K562 (cell line): Measurements from ENCODE around the gene ALKBH8. TPM values are rescaled to one million over a fixed set of nuclear protein-coding genes. Genes with fewer than 3 reads are reported as not detected.

Experiments
- polyA plus RNA-seq, 8 experiments: library from polyadenylated mRNA; depleted of rRNA in 4 of 8; stranded (reverse) in 5 of 8; unstranded in 3 of 8; fragments of >200 nt; fragmentation: Nextera tagmentation in 2 of 8; fragmentation: Illumina TruSeq in 1 of 8; extraction: Ambion mirVana in 2 of 8; extraction: Trizol in 1 of 8; gene quantifications; 2 replicates each; pipeline versions ENCODE4 v1.2.1 to v1.2.3, GENCODE V29; 2011 to 2014; ENCODE audit warnings: inconsistent platforms in 1 of 8, missing spikeins in 1 of 8
- total RNA-seq, 7 experiments: library from RNA; depleted of rRNA in 6 of 7; stranded (reverse); fragments of >200 nt in 6 of 7; fragmentation: Illumina TruSeq in 2 of 7; extraction: Trizol in 2 of 7; gene quantifications; 2 replicates each; pipeline versions ENCODE4 v1.2.1 to v1.2.3, GENCODE V29; 2011 to 2021; ENCODE audit warnings: low replicate concordance in 1 of 7
- TF ChIP-seq, protein P1 (sequence below): fragments of 450-650 bp; formaldehyde crosslinking; IDR thresholded peaks from 2 replicates; pipeline ENCODE4 v1.4.0; 2020; ENCODE audit warnings: mild to moderate bottlenecking, moderate library complexity
- TF ChIP-seq, protein P2 (sequence below): fragments of 450-650 bp; IDR thresholded peaks from 2 replicates; pipeline ENCODE4 v1.6.1; 2016; ENCODE audit warnings: mild to moderate bottlenecking, moderate library complexity

ALKBH8 gene
- total and polyA plus RNA-seq, 9 of the 15 experiments (the other 6 are each of a cell fraction or from before 2014, with no cell fraction given), result 4.3 to 14.4 (median 9.1) TPM

DNA sequence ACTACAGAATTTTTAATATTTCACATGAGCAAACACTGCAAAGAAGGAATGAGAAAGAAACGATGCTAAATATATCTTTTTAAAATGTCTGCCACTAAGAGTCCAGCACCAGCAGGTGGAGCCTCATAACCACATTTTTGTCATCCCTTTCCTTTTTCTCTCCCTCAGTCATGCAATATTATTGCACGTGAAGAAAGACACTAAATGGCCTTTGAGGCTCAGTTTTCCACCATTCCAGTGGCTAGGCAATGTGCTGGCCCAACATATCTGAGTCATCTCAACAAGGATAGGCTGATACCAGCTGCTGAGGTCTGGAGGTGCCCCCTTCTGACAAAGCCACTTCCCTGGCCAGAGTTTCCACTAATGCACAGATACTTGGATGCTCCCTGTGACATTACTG lies 1.8 kb downstream of the ALKBH8 start (continued):
- TF ChIP-seq, protein P1, sequence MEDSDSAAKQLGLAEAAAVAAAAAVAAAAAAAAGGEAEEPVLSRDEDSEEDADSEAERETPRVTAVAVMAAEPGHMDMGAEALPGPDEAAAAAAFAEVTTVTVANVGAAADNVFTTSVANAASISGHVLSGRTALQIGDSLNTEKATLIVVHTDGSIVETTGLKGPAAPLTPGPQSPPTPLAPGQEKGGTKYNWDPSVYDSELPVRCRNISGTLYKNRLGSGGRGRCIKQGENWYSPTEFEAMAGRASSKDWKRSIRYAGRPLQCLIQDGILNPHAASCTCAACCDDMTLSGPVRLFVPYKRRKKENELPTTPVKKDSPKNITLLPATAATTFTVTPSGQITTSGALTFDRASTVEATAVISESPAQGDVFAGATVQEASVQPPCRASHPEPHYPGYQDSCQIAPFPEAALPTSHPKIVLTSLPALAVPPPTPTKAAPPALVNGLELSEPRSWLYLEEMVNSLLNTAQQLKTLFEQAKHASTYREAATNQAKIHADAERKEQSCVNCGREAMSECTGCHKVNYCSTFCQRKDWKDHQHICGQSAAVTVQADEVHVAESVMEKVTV, result peak; percentile 38
- TF ChIP-seq, protein P2, sequence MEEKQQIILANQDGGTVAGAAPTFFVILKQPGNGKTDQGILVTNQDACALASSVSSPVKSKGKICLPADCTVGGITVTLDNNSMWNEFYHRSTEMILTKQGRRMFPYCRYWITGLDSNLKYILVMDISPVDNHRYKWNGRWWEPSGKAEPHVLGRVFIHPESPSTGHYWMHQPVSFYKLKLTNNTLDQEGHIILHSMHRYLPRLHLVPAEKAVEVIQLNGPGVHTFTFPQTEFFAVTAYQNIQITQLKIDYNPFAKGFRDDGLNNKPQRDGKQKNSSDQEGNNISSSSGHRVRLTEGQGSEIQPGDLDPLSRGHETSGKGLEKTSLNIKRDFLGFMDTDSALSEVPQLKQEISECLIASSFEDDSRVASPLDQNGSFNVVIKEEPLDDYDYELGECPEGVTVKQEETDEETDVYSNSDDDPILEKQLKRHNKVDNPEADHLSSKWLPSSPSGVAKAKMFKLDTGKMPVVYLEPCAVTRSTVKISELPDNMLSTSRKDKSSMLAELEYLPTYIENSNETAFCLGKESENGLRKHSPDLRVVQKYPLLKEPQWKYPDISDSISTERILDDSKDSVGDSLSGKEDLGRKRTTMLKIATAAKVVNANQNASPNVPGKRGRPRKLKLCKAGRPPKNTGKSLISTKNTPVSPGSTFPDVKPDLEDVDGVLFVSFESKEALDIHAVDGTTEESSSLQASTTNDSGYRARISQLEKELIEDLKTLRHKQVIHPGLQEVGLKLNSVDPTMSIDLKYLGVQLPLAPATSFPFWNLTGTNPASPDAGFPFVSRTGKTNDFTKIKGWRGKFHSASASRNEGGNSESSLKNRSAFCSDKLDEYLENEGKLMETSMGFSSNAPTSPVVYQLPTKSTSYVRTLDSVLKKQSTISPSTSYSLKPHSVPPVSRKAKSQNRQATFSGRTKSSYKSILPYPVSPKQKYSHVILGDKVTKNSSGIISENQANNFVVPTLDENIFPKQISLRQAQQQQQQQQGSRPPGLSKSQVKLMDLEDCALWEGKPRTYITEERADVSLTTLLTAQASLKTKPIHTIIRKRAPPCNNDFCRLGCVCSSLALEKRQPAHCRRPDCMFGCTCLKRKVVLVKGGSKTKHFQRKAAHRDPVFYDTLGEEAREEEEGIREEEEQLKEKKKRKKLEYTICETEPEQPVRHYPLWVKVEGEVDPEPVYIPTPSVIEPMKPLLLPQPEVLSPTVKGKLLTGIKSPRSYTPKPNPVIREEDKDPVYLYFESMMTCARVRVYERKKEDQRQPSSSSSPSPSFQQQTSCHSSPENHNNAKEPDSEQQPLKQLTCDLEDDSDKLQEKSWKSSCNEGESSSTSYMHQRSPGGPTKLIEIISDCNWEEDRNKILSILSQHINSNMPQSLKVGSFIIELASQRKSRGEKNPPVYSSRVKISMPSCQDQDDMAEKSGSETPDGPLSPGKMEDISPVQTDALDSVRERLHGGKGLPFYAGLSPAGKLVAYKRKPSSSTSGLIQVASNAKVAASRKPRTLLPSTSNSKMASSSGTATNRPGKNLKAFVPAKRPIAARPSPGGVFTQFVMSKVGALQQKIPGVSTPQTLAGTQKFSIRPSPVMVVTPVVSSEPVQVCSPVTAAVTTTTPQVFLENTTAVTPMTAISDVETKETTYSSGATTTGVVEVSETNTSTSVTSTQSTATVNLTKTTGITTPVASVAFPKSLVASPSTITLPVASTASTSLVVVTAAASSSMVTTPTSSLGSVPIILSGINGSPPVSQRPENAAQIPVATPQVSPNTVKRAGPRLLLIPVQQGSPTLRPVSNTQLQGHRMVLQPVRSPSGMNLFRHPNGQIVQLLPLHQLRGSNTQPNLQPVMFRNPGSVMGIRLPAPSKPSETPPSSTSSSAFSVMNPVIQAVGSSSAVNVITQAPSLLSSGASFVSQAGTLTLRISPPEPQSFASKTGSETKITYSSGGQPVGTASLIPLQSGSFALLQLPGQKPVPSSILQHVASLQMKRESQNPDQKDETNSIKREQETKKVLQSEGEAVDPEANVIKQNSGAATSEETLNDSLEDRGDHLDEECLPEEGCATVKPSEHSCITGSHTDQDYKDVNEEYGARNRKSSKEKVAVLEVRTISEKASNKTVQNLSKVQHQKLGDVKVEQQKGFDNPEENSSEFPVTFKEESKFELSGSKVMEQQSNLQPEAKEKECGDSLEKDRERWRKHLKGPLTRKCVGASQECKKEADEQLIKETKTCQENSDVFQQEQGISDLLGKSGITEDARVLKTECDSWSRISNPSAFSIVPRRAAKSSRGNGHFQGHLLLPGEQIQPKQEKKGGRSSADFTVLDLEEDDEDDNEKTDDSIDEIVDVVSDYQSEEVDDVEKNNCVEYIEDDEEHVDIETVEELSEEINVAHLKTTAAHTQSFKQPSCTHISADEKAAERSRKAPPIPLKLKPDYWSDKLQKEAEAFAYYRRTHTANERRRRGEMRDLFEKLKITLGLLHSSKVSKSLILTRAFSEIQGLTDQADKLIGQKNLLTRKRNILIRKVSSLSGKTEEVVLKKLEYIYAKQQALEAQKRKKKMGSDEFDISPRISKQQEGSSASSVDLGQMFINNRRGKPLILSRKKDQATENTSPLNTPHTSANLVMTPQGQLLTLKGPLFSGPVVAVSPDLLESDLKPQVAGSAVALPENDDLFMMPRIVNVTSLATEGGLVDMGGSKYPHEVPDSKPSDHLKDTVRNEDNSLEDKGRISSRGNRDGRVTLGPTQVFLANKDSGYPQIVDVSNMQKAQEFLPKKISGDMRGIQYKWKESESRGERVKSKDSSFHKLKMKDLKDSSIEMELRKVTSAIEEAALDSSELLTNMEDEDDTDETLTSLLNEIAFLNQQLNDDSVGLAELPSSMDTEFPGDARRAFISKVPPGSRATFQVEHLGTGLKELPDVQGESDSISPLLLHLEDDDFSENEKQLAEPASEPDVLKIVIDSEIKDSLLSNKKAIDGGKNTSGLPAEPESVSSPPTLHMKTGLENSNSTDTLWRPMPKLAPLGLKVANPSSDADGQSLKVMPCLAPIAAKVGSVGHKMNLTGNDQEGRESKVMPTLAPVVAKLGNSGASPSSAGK, result peak; percentile 35; the same call in 1 of the 2 replicates
